ENCODE measurements around the gene ETV3.

DNA sequence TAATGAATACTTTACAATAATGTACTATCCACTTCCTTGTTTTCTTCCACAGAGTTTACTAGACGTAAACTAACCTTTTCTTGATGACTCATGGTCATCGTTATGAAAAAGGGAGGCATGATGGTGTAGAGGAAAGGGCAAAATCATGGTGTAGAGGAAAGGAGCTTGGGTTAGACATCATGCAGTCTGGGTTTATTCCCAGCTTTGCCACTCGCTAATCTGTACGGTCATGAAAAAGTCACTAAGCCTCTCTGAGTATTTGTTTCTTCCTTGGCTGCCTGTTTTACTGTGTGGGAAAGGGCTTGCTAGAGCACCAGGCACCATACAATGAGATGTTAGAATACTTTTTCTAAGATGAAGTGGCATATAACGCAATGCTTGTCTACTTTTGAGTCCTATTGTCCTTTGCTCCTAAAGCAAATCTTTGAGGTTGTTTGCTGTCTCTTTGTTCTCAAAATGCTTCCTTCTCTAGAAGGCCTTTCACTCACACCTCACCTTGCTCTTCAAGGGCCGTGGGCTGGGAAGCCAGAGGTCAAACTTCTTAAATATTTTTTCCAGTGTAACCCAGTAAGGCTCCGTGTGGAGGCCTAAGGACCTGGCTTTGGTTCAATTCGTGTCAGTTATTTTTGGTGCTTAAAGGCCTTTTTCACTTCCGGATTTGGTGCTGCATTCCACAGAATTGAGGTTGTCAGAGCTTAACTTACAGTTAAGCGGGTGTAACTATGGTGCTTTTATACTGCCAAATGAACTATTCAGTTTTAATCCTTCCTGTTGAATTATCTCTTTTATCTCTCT is 9.9 kb upstream of the ETV3 start:
- TF ChIP-seq ZFY (CRISPR knock-in tag; IDR thresholded peaks at IDR 0.05) (no peak), HDAC6 (IDR thresholded peaks at IDR 0.05; ENCODE audit: low read depth, low read length) (no peak), ELF1 (CRISPR knock-in tag; IDR thresholded peaks at IDR 0.05) (no peak), JARID2 (CRISPR knock-in tag; IDR thresholded peaks at IDR 0.05; ENCODE audit: insufficient replicate concordance) (no peak), GLMP (CRISPR knock-in tag; IDR thresholded peaks at IDR 0.05; ENCODE audit: borderline replicate concordance) (no peak), NFYB (CRISPR knock-in tag; IDR thresholded peaks at IDR 0.05) (no peak), ZNF781 (CRISPR knock-in tag; IDR thresholded peaks at IDR 0.05; ENCODE audit: borderline replicate concordance, not compliant biosample characterization) (no peak), ESRRA (CRISPR knock-in tag; IDR thresholded peaks at IDR 0.05; ENCODE audit: low read depth) (no peak), ZNF737 (CRISPR knock-in tag; IDR thresholded peaks at IDR 0.05; ENCODE audit: borderline replicate concordance) (no peak)
